ENCODE measurements around the gene FOXF2. TPM values are rescaled to one million over a fixed set of nuclear protein-coding genes. Genes with fewer than 3 reads are reported as not detected.

FOXF2 gene
- total RNA-seq, 2 donors from 2014 or later: 4.9 to 14.1 TPM

DNA sequence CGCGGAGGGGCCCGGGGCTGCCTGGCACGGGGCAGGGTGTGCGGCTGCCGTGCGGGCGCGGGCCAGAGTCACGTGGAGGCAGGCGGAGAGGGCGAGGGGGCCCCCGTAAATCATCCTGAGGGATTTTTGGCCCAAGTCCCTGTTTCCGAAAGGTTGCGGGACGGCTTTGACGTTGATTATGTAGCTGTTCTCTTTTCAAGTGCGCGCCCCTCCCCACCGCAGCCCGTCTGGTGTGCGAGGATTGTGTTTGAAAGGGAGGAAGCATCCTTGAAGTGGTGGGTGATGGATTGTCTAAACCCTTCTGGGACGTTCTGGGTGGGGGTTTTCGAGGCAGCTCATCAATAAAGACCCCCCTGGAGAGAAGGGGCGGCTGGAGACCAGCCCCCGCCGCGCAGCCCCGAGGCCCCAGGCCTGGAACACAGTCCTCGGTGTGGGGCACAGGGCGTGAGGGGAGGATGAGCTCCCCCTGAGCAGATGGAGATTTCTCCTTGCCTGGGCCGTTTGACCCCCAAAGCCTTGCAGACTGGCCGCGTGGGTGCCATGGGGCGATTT, 7.0 kb upstream of the FOXF2 start:
- peak overlapping the region; percentile 42 to 49 for H3K27ac ChIP-seq
- H3K4me3 ChIP-seq: peak overlapping the region in 1 of 2 donors; percentile 18
- H3K4me1 ChIP-seq (replicated peaks): no peaks in the 10 kb centered on the region
- no peaks in the 10 kb centered on the region for H3K36me3 ChIP-seq
- no peak for DNase-seq (ENCODE audit: low spot score)
- 9% methylated on average over 35 of the region's 35 CpGs for WGBS
- intact Hi-C loops (cut with DNase I): loop anchor here (5.0 kb wide), 1 partner anchor 70 kb away; the partner anchor contains the start of gene FOXQ1
- TF ChIP-seq POLR2AphosphoS5 (IDR thresholded peaks at IDR 0.05): no peak
- no peak for TF ChIP-seq POLR2A (IDR thresholded peaks at IDR 0.05)
- TF ChIP-seq, protein P1, sequence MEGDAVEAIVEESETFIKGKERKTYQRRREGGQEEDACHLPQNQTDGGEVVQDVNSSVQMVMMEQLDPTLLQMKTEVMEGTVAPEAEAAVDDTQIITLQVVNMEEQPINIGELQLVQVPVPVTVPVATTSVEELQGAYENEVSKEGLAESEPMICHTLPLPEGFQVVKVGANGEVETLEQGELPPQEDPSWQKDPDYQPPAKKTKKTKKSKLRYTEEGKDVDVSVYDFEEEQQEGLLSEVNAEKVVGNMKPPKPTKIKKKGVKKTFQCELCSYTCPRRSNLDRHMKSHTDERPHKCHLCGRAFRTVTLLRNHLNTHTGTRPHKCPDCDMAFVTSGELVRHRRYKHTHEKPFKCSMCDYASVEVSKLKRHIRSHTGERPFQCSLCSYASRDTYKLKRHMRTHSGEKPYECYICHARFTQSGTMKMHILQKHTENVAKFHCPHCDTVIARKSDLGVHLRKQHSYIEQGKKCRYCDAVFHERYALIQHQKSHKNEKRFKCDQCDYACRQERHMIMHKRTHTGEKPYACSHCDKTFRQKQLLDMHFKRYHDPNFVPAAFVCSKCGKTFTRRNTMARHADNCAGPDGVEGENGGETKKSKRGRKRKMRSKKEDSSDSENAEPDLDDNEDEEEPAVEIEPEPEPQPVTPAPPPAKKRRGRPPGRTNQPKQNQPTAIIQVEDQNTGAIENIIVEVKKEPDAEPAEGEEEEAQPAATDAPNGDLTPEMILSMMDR (IDR thresholded peaks at IDR 0.05): no peak
- peaks cover 54% of the 10 kb centered on the region for H3K27me3 ChIP-seq (replicated peaks; ENCODE audit: insufficient read depth)
- no peaks in the 10 kb centered on the region for H3K9me3 ChIP-seq

DNA sequence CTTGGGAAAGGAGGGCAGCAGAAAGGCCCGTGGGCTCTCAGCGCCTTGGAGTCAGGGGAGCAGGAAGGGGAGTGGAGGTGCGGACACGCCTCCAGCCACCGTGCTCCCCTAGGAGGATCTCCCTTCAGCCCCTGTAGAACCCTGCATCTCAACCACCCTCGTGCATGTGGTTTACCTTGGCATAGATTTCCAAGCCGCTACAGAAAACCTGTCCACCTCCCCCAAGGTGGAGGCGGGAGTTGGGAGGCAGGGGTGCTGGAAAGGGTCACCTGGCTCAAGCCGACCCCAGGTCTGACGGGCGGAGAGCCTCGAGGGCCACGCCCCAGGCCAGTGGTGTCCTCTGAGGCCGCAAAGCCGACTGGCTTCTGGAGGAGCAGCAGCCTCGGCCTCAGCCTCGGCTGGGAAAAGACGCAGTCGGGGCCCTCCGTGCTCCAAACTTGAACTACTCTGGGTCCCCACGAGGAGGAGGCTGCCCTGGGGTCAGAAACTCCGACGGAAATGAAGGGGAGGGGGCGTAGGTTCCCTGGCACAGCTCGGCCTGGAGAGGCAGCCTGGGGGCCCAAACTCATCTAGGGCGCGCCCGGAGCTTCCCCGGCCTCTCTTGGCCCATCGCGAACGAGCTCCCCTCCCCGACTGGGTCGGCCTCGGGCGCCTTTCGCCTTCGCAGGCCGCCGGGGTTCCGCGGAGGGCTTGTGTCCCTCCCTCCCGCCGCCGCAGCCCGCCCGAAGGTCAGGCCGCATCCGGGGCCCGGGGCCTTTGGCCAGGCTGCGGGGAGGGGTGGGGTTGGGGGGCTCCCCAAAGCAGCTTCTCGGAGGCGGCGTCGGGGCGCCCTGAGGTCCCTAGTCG, 6.3 kb upstream of the FOXF2 start:
- TF ChIP-seq, protein P1 (IDR thresholded peaks at IDR 0.05): no peak
- TF ChIP-seq POLR2A (IDR thresholded peaks at IDR 0.05): no peak
- no peak for TF ChIP-seq POLR2AphosphoS5 (IDR thresholded peaks at IDR 0.05)
- H3K4me3 ChIP-seq: no peak overlapping the region
- no peaks in the 10 kb centered on the region for H3K9me3 ChIP-seq
- 4% methylated on average over 40 of the region's 57 CpGs for WGBS
- DNase-seq (ENCODE audit: low spot score): no peak
- intact Hi-C loops (cut with DNase I): loop anchor here (5.0 kb wide), 1 partner anchor 71 kb away; the partner anchor contains the start of gene FOXQ1
- no peaks in the 10 kb centered on the region for H3K4me1 ChIP-seq (replicated peaks)
- H3K27ac ChIP-seq: peak overlapping the region; percentile 38 to 49
- no peaks in the 10 kb centered on the region for H3K36me3 ChIP-seq
- H3K27me3 ChIP-seq (replicated peaks; ENCODE audit: insufficient read depth): peaks cover 55% of the 10 kb centered on the region

DNA sequence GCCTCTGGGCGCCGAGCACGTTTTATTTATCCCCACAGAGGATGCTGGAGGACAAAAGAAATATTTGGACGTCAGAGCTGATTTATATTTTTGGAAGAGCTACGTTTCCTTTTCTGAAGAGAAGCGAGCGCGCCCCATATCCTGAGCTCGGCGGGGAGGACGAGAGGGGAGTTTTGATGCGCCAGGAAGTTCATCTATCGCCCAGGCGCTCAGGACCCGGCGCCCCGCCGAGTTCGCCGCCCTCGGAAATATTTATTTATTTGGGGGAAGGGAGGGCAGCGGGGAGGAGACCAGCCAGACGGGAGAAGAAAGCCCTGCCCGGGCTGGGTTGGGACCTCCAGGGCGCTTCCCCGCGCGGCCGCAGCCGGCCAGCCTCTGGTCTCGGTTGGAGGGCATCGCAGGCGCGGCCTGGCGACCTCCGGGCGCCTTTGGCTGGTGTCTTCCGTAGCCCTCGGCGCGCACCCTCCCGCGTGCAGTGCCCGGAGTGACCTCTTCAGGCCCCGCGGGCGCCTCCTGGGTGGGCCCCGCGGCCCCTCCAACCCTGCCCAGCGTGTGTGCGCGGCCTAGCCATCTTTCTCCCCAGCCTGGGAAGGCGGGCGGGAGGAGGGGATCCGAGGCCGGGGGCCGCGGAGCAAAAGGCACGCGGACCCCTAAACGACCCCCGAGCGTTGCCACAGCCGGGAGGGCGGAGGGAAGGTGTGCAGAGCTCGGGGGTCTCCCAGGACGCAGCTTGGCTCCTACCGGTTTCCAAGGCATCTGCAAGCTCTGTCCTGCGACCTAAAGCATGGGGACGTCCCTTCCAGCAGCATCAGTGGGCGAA, 5.4 kb upstream of the FOXF2 start:
- Histone ChIP-seq H3K4me1 (replicated peaks) (no peaks in the 10 kb centered on the region), H3K27ac (peak overlapping the region in 1 of 2 donors; percentile 49), H3K27me3 (replicated peaks; ENCODE audit: insufficient read depth) (peaks cover 50% of the 10 kb centered on the region), H3K4me3 (no peak overlapping the region), H3K36me3 (no peaks in the 10 kb centered on the region), H3K9me3 (no peaks in the 10 kb centered on the region)
- 8% methylated on average over 52 of the region's 71 CpGs for WGBS
- intact Hi-C loops (cut with DNase I): loop anchor here (5.0 kb wide), 1 partner anchor 72 kb away; the partner anchor contains the start of gene FOXQ1
- DNase-seq (ENCODE audit: low spot score): no peak
- TF ChIP-seq POLR2AphosphoS5 (IDR thresholded peaks at IDR 0.05) (no peak), POLR2A (IDR thresholded peaks at IDR 0.05) (no peak)
- TF ChIP-seq, protein P1 (IDR thresholded peaks at IDR 0.05): no peak

DNA sequence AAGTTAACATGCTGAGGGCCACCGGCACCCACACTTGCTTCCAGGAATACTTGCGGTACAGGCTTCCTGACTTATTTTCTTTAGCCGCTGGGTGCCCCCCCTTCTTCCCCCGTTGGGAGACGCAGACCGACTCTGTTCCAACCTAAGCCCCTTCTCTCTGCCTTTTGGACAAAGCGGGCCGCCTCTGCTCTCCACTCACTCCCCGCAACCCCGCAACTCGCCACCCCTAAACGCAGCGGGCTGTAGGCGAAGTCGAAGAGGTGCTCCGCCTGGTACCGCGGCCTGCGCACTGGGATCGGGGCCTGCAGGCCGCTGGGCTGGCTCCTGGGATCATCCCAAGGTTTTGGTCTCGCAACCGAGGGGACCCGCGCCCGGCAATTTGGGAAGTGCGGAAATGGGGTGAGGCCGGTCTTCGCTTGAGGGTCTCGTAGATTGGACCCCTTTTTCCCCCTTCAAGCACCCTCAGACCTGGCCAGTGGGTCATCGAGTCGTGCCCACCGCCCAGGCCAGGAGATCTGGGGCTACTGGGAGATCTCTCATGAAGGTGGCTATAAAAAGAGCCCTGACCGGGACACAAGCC, 4.7 kb upstream of the FOXF2 start:
- Histone ChIP-seq H3K36me3 (no peaks in the 10 kb centered on the region), H3K9me3 (no peaks in the 10 kb centered on the region), H3K4me1 (replicated peaks) (no peaks in the 10 kb centered on the region), H3K27ac (peak overlapping the region in 1 of 2 donors; percentile 49), H3K27me3 (replicated peaks; ENCODE audit: insufficient read depth) (peaks cover 53% of the 10 kb centered on the region), H3K4me3 (no peak overlapping the region)
- intact Hi-C loops (cut with DNase I): loop anchor here (5.0 kb wide), 1 partner anchor 72 kb away; the partner anchor contains the start of gene FOXQ1
- 20% methylated on average over 34 of the region's 34 CpGs for WGBS
- TF ChIP-seq POLR2AphosphoS5 (IDR thresholded peaks at IDR 0.05): no peak
- no peak for TF ChIP-seq POLR2A (IDR thresholded peaks at IDR 0.05)
- TF ChIP-seq, protein P1 (IDR thresholded peaks at IDR 0.05): no peak
- DNase-seq (ENCODE audit: low spot score): no peak

Data from prostate gland (tissue), 2 donors.